Activated T-cell treated with anti-CD3 and anti-CD28 coated beads, Interleukin-2, amount 50 U/mL, for 48 hours (primary cell): ENCODE results near the gene AP4E1.
"Not testable (repeated sequence)": the region's sequence is repeated elsewhere in the genome, so short reads cannot be mapped to it uniquely, and the experiment has no call there.

Experiments used
- DNase-seq, 2 experiments: peaks; one replicate each; pipeline ENCODE4 v3.0.0-alpha.2; 2020

AP4E1 gene

GRCh38 chr15:51030649-51031316 is 122.3 kb downstream of the AP4E1 start:
- no peak for DNase-seq

DNA sequence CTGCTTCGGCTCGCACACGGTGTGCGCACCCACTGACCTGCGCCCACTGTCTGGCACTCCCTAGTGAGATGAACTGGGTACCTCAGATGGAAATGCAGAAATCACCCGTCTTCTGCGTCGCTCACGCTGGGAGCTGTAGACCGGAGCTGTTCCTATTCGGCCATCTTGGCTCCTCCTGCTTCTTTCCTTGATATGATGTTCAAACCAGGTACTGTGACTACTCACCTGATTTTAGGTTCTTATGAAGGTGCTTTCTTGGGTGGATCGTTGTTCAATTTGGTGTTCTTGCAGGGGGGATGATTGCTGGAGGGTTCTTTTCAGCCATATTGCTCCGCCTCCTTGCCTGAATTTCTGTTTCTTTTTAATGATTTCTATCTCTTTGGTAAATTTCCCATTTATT is 129.0 kb downstream of the AP4E1 start:
- not testable (repeated sequence) for DNase-seq

- no peak for DNase-seq
These were observed 129.9 kb downstream of the AP4E1 start for GRCh38 chr15:51038162-51038973.

DNA sequence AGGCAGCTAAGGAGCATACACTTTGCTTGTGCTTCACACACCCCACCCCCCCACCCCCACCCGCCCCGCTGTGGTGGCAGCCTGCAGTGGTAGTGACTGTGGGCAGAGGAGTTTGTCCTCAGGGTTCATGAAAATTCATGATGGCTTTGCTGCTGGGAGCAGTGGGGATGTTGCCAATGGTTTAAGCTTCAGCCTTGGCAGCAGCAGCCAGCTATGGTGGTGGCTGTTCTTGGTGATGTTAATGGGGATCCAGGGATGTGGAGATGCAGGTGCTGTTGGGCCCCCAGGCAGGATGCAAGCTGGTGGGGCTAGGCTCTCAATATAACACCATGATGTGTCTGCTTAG is 130.5 kb downstream of the AP4E1 start:
- no peak for DNase-seq

GRCh38 chr15:51044037-51044727 is 135.7 kb downstream of the AP4E1 start:
- DNase-seq: no peak

DNA sequence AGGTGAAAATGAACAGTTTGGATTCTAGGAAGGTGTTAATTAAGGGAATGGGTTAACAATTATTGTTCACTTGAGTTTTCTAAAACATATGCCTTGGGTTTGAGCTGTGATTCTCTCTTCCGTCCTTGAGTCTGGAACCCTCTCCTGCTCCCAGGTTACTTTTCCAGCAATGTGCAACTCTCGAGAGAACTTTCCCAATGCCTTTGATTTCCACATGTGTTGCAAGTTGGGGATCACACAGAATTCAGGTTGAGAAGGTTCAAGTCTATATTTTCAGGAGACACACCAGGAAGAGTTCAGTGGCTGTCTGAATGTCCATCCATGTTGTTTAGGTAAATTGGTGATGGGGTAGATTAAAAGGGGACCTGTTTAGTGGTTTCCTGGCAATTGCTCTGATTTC is 137.5 kb downstream of the AP4E1 start:
- DNase-seq: no peak

- DNase-seq: no peak
These were observed 138.4 kb downstream of the AP4E1 start for GRCh38 chr15:51046799-51047449.

GRCh38 chr15:51048308-51048707 is 139.8 kb downstream of the AP4E1 start:
- no peak for DNase-seq

- DNase-seq: no peak
These were observed 140.6 kb downstream of the AP4E1 start for GRCh38 chr15:51049081-51049480.

GRCh38 chr15:51051776-51052175 is 143.3 kb downstream of the AP4E1 start:
- DNase-seq: no peak

DNA sequence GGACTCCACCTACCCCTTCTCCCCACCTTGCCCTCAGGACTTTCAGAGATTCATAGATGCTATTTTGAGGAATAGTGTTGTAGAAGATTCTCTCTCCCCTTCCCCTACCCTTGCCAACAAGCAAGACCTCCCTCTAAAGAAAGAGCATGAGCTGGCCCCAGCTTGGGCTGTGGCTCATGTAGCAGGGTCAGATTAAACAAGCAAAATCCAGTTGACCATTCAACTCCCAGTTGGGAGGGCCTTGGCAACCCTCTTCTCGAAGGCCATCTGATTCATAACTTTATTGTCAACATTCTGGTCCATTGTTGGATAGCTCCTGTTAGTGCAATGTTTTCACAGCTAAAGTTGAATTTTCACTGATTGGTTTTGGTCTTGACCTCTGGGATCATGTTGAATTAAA is 145.1 kb downstream of the AP4E1 start:
- no peak for DNase-seq

GRCh38 chr15:51054535-51054934 is 146.1 kb downstream of the AP4E1 start:
- no peak for DNase-seq
